SK-N-SH (cell line): ENCODE results near the gene IL1RAP.

Experiments
- GABPA ChIP-seq: IDR thresholded peaks from 2 replicates; pipeline ENCODE4 v1.4.0; 2012; ENCODE audit warnings: low read depth, mild to moderate bottlenecking
- POLR2AphosphoS5 ChIP-seq: IDR thresholded peaks from 2 replicates; pipeline ENCODE4 v1.6.1; 2012; ENCODE audit warnings: low read depth, low read length
- RAD21 ChIP-seq: IDR thresholded peaks from 2 replicates; pipeline ENCODE4 v1.6.1; 2012; ENCODE audit warnings: mild to moderate bottlenecking, low read length
- RCOR1 ChIP-seq: fragments of 150-350 bp; IDR thresholded peaks from 2 replicates; pipeline ENCODE4 v1.6.1; 2017; ENCODE audit warnings: antibody characterized with exemption, low read length
- SMC3 ChIP-seq: IDR thresholded peaks from 2 replicates; pipeline ENCODE4 v1.6.1; 2012; ENCODE audit warnings: low read depth, low read length, improper control_type of control experiment
- TAF1 ChIP-seq: IDR thresholded peaks from 2 replicates; pipeline ENCODE4 v1.6.1; 2012; ENCODE audit warnings: low read depth, mild to moderate bottlenecking, low read length, moderate library complexity, borderline replicate concordance
- TF ChIP-seq, protein P1 (sequence below): fragments of 200-600 bp; sonication (generic); IDR thresholded peaks from 2 replicates; pipeline ENCODE4 v1.6.1; 2017; ENCODE audit warnings: antibody characterized with exemption, mild to moderate bottlenecking, moderate library complexity
- TF ChIP-seq, protein P2 (sequence below): fragments of 150-350 bp; IDR thresholded peaks from 2 replicates; pipeline ENCODE4 v1.6.1; 2016; ENCODE audit warnings: mild to moderate bottlenecking, low read depth, low read length

DNA sequence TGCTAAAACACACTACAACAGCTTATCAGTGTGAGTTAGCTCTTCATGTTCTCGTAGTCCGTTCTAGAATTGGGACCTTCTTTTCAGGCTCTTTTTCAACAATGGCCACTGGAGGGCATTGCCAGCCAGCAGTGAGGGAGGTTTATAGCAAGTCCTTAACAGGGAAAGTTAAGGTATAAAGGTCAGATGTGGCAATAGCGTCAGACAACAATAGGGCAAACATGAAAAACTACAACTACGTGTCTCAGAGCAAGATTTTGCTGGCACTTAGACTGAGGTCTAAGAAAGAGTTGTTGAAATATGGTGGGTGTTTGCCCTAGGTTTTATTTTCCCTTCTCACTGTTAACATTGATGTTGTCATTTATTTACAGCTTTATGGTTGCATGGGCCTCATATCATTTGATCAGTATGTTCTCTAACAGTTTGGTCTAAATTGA lies 187.2 kb downstream of the IL1RAP start:
- TF ChIP-seq, protein P1, sequence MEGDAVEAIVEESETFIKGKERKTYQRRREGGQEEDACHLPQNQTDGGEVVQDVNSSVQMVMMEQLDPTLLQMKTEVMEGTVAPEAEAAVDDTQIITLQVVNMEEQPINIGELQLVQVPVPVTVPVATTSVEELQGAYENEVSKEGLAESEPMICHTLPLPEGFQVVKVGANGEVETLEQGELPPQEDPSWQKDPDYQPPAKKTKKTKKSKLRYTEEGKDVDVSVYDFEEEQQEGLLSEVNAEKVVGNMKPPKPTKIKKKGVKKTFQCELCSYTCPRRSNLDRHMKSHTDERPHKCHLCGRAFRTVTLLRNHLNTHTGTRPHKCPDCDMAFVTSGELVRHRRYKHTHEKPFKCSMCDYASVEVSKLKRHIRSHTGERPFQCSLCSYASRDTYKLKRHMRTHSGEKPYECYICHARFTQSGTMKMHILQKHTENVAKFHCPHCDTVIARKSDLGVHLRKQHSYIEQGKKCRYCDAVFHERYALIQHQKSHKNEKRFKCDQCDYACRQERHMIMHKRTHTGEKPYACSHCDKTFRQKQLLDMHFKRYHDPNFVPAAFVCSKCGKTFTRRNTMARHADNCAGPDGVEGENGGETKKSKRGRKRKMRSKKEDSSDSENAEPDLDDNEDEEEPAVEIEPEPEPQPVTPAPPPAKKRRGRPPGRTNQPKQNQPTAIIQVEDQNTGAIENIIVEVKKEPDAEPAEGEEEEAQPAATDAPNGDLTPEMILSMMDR: peak; percentile 67
- TF ChIP-seq SMC3 (peak; percentile 29; the same call in 1 of the 2 replicates), RCOR1 (no peak), GABPA (no peak), RAD21 (peak; percentile 49), POLR2AphosphoS5 (no peak), TAF1 (no peak)
- TF ChIP-seq, protein P2, sequence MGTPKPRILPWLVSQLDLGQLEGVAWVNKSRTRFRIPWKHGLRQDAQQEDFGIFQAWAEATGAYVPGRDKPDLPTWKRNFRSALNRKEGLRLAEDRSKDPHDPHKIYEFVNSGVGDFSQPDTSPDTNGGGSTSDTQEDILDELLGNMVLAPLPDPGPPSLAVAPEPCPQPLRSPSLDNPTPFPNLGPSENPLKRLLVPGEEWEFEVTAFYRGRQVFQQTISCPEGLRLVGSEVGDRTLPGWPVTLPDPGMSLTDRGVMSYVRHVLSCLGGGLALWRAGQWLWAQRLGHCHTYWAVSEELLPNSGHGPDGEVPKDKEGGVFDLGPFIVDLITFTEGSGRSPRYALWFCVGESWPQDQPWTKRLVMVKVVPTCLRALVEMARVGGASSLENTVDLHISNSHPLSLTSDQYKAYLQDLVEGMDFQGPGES: no peak
